ENCODE data around the gene SLFN13.

Gene SLFN13

DNA sequence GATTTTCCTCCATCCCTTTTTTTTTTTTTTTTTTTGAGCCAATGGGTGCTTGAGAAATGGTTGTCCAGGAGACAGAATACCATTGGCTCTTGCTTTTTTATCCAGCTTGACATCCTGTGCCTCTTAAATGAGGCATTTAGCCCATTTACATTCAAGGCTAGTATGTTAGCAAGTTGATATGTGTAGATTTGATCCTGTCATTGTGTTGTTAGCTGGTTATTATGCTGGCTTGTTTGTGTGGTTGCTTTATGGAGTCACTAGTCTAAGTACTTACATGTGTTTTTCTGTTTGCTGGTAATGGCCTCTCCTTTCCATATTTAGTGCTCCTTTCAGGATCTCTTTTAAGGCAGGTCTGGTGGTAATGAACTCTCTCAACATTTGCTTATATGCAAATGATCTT lies 61.1 kb downstream of the SLFN13 start:
- no peaks in the 10 kb centered on the region for H3K27me3 ChIP-seq (replicated peaks)
- no peaks in the 10 kb centered on the region for H3K36me3 ChIP-seq (replicated peaks)
- DNase-seq, result no peak
- TF ChIP-seq CTCF (IDR thresholded peaks at IDR 0.05; ENCODE audit: low read depth, low read length, missing control alignments), result no peak
- no peak overlapping the region for H3K4me3 ChIP-seq (ENCODE audit: low read depth, low read length)
- H3K27ac ChIP-seq, result no peak overlapping the region
- in situ Hi-C loops (cut with HindIII; ENCODE audit: low pct_ligation_motif_present, low sequenced_read_pairs), result no loop called here

All from brain microvascular endothelial cell (primary cell).